GM12878 (cell line): ENCODE results near the gene MFSD6. TPM values are rescaled to one million over a fixed set of nuclear protein-coding genes. Genes with fewer than 3 reads are reported as not detected.
A peak's percentile ranks its signal among the peaks of the same experiment; 100 is the strongest.

ENCODE experiments used
- ATAC-seq: fragments of 200-7000 bp; cut with Tn5 transposase; 3 replicates; pipeline ENCODE4 v1.9.1; 2020; ENCODE audit warnings: mild to moderate bottlenecking, moderate library complexity
- BruUV-seq: library from RNA; stranded (reverse); fragments of 400-500 nt; replicated peaks from 2 replicates; lab custom pipeline; 2021; lab: Mats Ljungman, UMichigan
- CTCF ChIA-PET: fragments of 300-600 bp; sonication (Branson Sonifier 250); formaldehyde crosslinking; extraction: SDS; loops from one replicate; lab custom pipeline; 2021; ENCODE audit warnings: inconsistent platforms; lab: Yijun Ruan, JAX
- POLR2A ChIA-PET: fragments of 350-600 bp; formaldehyde crosslinking; extraction: SDS; loops from one replicate; lab custom pipeline; 2021; ENCODE audit warnings: inconsistent platforms; lab: Charles Lee
- RAD21 ChIA-PET: fragments of 300-600 bp; sonication (Branson Sonifier 250); formaldehyde crosslinking; loops from one replicate; lab custom pipeline; 2023; ENCODE audit warnings: antibody characterized with exemption; ENCODE audit not compliant: unreplicated experiment; lab: Charles Lee
- SMC1A ChIA-PET: fragments of 300-600 bp; sonication (Branson Sonifier 250); formaldehyde crosslinking; loops from one replicate; lab custom pipeline; 2023; ENCODE audit not compliant: unreplicated experiment, uncharacterized antibody; lab: Charles Lee
- DNase-seq: peaks from one replicate; pipeline ENCODE4 v3.0.0-alpha.2; 2011; ENCODE audit warnings: low read depth, low spot score
- FAIRE-seq: peaks from 3 replicates; lab custom pipeline; 2011; peaks lifted over from hg19 to GRCh38; lab: Jason Lieb, UNC
- H2AFZ ChIP-seq: 2 replicates; pipeline ENCODE4 v1.6.0; 2011; ENCODE audit warnings: low read depth, low read length, control low read depth; ENCODE audit not compliant: control insufficient read depth
- H3K27ac ChIP-seq: 2 replicates; pipeline ENCODE4 v1.5.1; 2011; ENCODE audit warnings: control low read depth; ENCODE audit not compliant: control insufficient read depth, insufficient read depth
- H3K27me3 ChIP-seq, 2 experiments: replicated peaks in 1 of 2; 2 replicates each; pipeline versions ENCODE4 v1.6.0 to v1.6.1; 2011; ENCODE audit warnings: low read length in 1 of 2; ENCODE audit not compliant: control insufficient read depth in 2 of 2, insufficient read depth in 2 of 2
- H3K36me3 ChIP-seq, 2 experiments: 2 replicates each; pipeline ENCODE4 v1.5.1; 2011; ENCODE audit warnings: low read length in 1 of 2; ENCODE audit not compliant: control insufficient read depth in 2 of 2, insufficient read depth in 2 of 2
- H3K4me1 ChIP-seq: 2 replicates; pipeline ENCODE4 v1.6.1; 2011; ENCODE audit warnings: mild to moderate bottlenecking, low read length, moderate library complexity, mixed read lengths; ENCODE audit not compliant: control insufficient read depth, insufficient read depth
- H3K4me2 ChIP-seq: 2 replicates; pipeline ENCODE4 v1.6.0; 2011; ENCODE audit warnings: control low read depth; ENCODE audit not compliant: control insufficient read depth, insufficient read depth
- H3K4me3 ChIP-seq: fragments of 200-600 bp; sonication (generic); 2 replicates; pipeline ENCODE4 v1.5.1; 2016
- H3K79me2 ChIP-seq: 2 replicates; pipeline ENCODE4 v1.6.0; 2011; ENCODE audit warnings: low read length; ENCODE audit not compliant: control insufficient read depth, insufficient read depth
- H3K9ac ChIP-seq: 2 replicates; pipeline ENCODE4 v1.8.0; 2011; ENCODE audit warnings: low read length, control low read depth, mixed read lengths; ENCODE audit not compliant: control insufficient read depth, insufficient read depth
- H3K9me3 ChIP-seq: replicated peaks from 3 replicates; pipeline ENCODE4 v1.5.1; 2011; ENCODE audit warnings: mild to moderate bottlenecking, low read length; ENCODE audit not compliant: control insufficient read depth, insufficient read depth
- H4K20me1 ChIP-seq: 2 replicates; pipeline ENCODE4 v1.6.0; 2011; ENCODE audit not compliant: control insufficient read depth, insufficient read depth
- BMI1 ChIP-seq: fragments of 450-650 bp; IDR thresholded peaks from 2 replicates; pipeline ENCODE4 v1.6.1; 2016; ENCODE audit warnings: mild to moderate bottlenecking, moderate library complexity, borderline replicate concordance
- CHD1 ChIP-seq: IDR thresholded peaks from 2 replicates; pipeline ENCODE4 v1.6.1; 2012; ENCODE audit warnings: low read depth, low read length, improper control_type of control experiment
- ESRRA ChIP-seq: IDR thresholded peaks from 2 replicates; pipeline ENCODE4 v1.6.1; 2012; ENCODE audit warnings: mild to moderate bottlenecking, low read length, improper control_type of control experiment
- ETV6 ChIP-seq, 2 experiments: fragments of 450-650 bp in 1 of 2; IDR thresholded peaks in 1 of 2; conservative IDR thresholded peaks in 1 of 2; 2 replicates each; pipeline ENCODE4 v1.6.1; 2014; ENCODE audit warnings: antibody characterized with exemption in 1 of 2, borderline replicate concordance in 1 of 2, low read depth in 1 of 2, mild to moderate bottlenecking in 1 of 2, moderate library complexity in 1 of 2
- GABPA ChIP-seq: IDR thresholded peaks from 2 replicates; pipeline ENCODE4 v1.6.1; 2014; ENCODE audit warnings: antibody characterized with exemption, low read depth, mild to moderate bottlenecking, inconsistent platforms
- GATAD2B ChIP-seq: fragments of 450-650 bp; conservative IDR thresholded peaks from 2 replicates; pipeline ENCODE4 v1.6.1; 2017; ENCODE audit warnings: low read depth, mild to moderate bottlenecking, moderate library complexity
- HDAC2 ChIP-seq: fragments of 200-600 bp; sonication (generic); IDR thresholded peaks from 2 replicates; pipeline ENCODE4 v1.6.1; 2017
- MLLT1 ChIP-seq: fragments of 450-650 bp; IDR thresholded peaks from 2 replicates; pipeline ENCODE4 v1.6.1; 2016; ENCODE audit warnings: mild to moderate bottlenecking
- RCOR1 ChIP-seq: conservative IDR thresholded peaks from 2 replicates; pipeline ENCODE4 v1.6.1; 2012; ENCODE audit warnings: low read depth, low read length, improper control_type of control experiment
- SPI1 ChIP-seq: IDR thresholded peaks from 2 replicates; pipeline ENCODE4 v1.6.1; 2011; ENCODE audit warnings: low read depth, mild to moderate bottlenecking, low read length, moderate library complexity, borderline replicate concordance; ENCODE audit not compliant: insufficient read depth
- TBL1XR1 ChIP-seq: IDR thresholded peaks from 2 replicates; pipeline ENCODE4 v1.6.1; 2012; ENCODE audit warnings: low read depth, low read length, improper control_type of control experiment
- ZBTB40 ChIP-seq: fragments of 450-650 bp; IDR thresholded peaks from 2 replicates; pipeline ENCODE4 v1.6.1; 2016; ENCODE audit warnings: mild to moderate bottlenecking, moderate library complexity, borderline replicate concordance
- WGBS: methylation state at CpG from one replicate; pipeline ENCODE4 v1.1.6; 2016; ENCODE audit warnings: low lambda C conversion rate; ENCODE audit not compliant: insufficient replicate concordance, insufficient coverage; ENCODE audit errors: missing lambda C conversion rate; 5-methylcytosine and 5-hydroxymethylcytosine counted together
- in situ Hi-C: fragments of 300-500 bp; cut with MboI; formaldehyde crosslinking; loops from 9 replicates; pipeline ENCODE4 v1.14.3; 2018; ENCODE audit warnings: mixed read lengths
- intact Hi-C: fragments of 100-400 bp; cut with micrococcal nuclease; formaldehyde crosslinking; loops from one replicate; pipeline ENCODE4 v1.14.2; 2022; ENCODE audit not compliant: unreplicated experiment
- polyA plus RNA-seq, 11 experiments: library from polyadenylated mRNA; depleted of rRNA in 4 of 11; unstranded in 6 of 11; stranded (reverse) in 5 of 11; fragments of >200 nt; fragmentation: Nextera tagmentation in 4 of 11; fragmentation: Illumina TruSeq in 1 of 11; extraction: Ambion mirVana in 4 of 11; extraction: Trizol in 1 of 11; gene quantifications; 1 replicate in 1 of 11; 2 replicates in 10 of 11; pipeline versions ENCODE4 v1.2.1 to v1.2.3, GENCODE V29; 2011 to 2016; ENCODE audit warnings: inconsistent platforms in 2 of 11, missing spikeins in 2 of 11, low read depth in 1 of 11
- total RNA-seq, 4 experiments: library from RNA; depleted of rRNA in 3 of 4; stranded (reverse); fragments of >200 nt in 3 of 4; fragmentation: Illumina TruSeq in 1 of 4; extraction: Trizol in 1 of 4; gene quantifications; 2 replicates each; pipeline versions ENCODE4 v1.2.1 to v1.2.3, GENCODE V29; 2013 to 2021
- TF ChIP-seq, protein P1 (sequence below): fragments of 450-650 bp; IDR thresholded peaks from 2 replicates; pipeline ENCODE4 v1.6.1; 2014; ENCODE audit warnings: mild to moderate bottlenecking

The MFSD6 gene
- total and polyA plus RNA-seq, 10 of the 15 experiments (the other 5 are each of a cell fraction or from before 2014, with no cell fraction given), result 6.7 to 42.6 (median 24.2) TPM

DNA sequence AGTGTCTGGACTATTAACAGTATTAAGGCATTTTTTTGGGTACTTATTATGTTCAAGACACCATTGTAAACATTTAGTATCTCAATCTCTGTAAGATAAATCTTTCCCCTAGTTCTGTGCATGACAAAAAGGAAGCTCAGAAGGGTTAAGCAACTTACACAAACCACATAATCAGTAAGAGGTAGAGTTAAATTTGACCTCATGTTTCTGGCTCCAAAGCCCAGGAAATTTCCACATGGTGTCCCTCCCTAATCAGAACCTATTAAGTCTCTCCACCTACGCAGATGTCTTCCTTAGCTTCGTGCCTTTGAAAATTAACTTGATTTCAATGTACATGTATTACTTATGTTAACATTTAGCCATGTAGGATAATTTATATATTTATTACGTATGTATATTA, 2.0 kb downstream of the MFSD6 start:
- H2AFZ ChIP-seq, result no peak overlapping the region
- H3K36me3 ChIP-seq, result 0 out of 4 replicates have a peak, but pooled peaks cover 0 to 2% of the 10 kb centered on the region in 2 experiments
- CTCF ChIA-PET, result interaction anchor here (0.8 to 1.7 kb wide), 9 partner anchors 9 to 269 kb away, joined by 3 to 8 read pairs (median 4); no protein-coding TSS in a partner anchor
- no peak for DNase-seq
- H4K20me1 ChIP-seq, result no peaks in the 10 kb centered on the region
- peak overlapping the region; percentile 81; the same call in 1 of the 2 replicates for H3K4me2 ChIP-seq
- POLR2A ChIA-PET, result interaction anchor here (0.7 to 1.3 kb wide), 3 partner anchors 9 to 124 kb away, joined by 3 to 6 read pairs (median 3); partner anchors contain the start of gene NEMP2
- H3K4me1 ChIP-seq, result peaks cover 6% of the 10 kb centered on the region
- SMC1A ChIA-PET, result interaction anchor here (0.6 to 2.5 kb wide), 24 partner anchors 11 to 269 kb away, joined by 3 to 10 read pairs (median 4); no protein-coding TSS in a partner anchor
- BruUV-seq, result no TSS peak
- no peak for FAIRE-seq
- no peak overlapping the region for H3K9ac ChIP-seq
- peaks cover 40% of the 10 kb centered on the region for H3K79me2 ChIP-seq
- in situ Hi-C loops, result no loop called here
- H3K4me3 ChIP-seq, result no peak overlapping the region
- TF ChIP-seq CHD1, result no peak
- TF ChIP-seq GATAD2B, result no peak
- TF ChIP-seq, protein P1, sequence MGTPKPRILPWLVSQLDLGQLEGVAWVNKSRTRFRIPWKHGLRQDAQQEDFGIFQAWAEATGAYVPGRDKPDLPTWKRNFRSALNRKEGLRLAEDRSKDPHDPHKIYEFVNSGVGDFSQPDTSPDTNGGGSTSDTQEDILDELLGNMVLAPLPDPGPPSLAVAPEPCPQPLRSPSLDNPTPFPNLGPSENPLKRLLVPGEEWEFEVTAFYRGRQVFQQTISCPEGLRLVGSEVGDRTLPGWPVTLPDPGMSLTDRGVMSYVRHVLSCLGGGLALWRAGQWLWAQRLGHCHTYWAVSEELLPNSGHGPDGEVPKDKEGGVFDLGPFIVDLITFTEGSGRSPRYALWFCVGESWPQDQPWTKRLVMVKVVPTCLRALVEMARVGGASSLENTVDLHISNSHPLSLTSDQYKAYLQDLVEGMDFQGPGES, result no peak
- no peak for TF ChIP-seq MLLT1
- TF ChIP-seq ETV6 (conservative IDR thresholded peaks at IDR 0.05 in 1 of 2, IDR thresholded peaks at IDR 0.05 in 1 of 2; ENCODE audit: borderline replicate concordance in 1 of 2, low read depth in 1 of 2), result no peak
- no peak for TF ChIP-seq TBL1XR1
- no peak for TF ChIP-seq SPI1
- no peak for TF ChIP-seq RCOR1
- no peak for TF ChIP-seq ZBTB40
- no peak for TF ChIP-seq GABPA
- TF ChIP-seq ESRRA, result no peak
- no peak for TF ChIP-seq HDAC2
- no peak for TF ChIP-seq BMI1
- ATAC-seq, result no peak
- H3K9me3 ChIP-seq, result no peaks in the 10 kb centered on the region
- H3K27me3 ChIP-seq, result no peaks in the 10 kb centered on the region
- H3K27ac ChIP-seq, result no peak overlapping the region
- RAD21 ChIA-PET, result interaction anchor here (0.9 to 2.0 kb wide), 7 partner anchors 23 to 282 kb away, joined by 3 to 5 read pairs (median 4); no protein-coding TSS in a partner anchor
- WGBS, result 97% methylated on average over 3 of the region's 3 CpGs
- intact Hi-C loops, result no loop called here
